NCI-H2171 (cell line): Measurements from ENCODE around the gene NEK3.
"Not testable (repeated sequence)": the region's sequence is repeated elsewhere in the genome, so short reads cannot be mapped to it uniquely, and the experiment has no call there.

Source experiments
- DNase-seq: peaks from one replicate; lab custom pipeline; 2025; lab: John Stamatoyannopoulos, UW

The NEK3 gene

DNA sequence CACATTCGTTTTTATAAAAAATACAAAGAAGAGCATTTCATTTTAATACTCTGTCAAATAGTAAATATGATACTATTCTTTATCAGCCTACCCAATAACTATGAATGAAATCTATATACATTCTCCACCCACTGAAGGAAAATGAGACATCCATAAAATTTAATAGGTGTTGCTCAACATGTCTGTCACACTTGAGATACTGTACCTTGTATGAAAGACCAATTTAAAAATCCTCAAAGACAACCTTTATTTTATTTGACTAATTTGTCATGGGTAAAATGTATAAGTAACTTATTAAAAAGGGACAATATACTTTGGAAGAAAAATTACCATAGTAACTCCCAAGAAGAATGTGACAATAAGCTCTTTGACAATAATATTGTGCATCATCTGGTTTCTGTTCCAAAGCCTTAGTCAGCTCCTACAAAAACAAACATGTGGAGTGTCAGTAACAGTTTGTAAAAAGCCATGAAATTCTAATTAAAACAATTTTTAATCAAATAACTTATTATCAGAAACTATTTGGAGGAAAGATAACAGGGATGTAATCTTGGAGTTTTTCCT lies 11.5 kb upstream of the NEK3 start:
- not testable (repeated sequence) for DNase-seq

DNA sequence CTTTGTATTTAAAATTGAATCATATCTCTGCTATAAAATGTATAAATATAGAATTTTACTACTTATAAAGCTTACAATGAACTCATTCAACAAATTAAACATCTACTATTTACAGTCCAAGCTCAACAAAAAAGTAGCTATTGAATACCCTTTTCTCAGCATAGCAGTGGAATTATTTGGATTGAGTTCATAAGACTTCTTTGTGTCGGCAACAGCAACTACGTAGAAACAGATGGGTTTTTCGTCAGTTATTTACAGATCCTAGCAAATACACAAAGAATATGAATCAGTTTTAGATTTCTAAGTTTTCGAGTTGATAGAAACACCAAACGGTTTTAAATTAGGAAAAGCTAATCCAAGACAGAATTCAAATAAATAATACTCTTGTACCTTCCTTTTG lies 10.4 kb upstream of the NEK3 start:
- no peak for DNase-seq

DNA sequence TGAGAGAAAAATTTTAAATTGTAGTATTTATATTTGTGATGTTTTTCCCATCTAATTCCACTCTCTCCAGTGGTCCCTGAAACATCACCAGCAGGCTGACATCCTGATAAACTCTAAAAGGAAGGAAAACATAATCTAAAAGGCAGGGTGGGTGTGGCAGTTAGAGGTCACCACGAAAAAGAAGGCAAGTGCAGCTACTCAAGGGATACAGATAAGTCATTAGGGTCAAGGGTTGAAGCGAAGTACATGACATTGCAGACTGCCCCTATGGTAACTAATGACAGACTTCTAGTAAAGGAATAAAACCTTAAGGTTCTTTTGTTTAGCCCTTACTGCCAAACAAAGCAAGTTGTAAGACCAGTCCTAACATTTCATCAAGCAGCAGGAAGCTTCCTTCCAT lies 6.0 kb upstream of the NEK3 start:
- no peak for DNase-seq

DNA sequence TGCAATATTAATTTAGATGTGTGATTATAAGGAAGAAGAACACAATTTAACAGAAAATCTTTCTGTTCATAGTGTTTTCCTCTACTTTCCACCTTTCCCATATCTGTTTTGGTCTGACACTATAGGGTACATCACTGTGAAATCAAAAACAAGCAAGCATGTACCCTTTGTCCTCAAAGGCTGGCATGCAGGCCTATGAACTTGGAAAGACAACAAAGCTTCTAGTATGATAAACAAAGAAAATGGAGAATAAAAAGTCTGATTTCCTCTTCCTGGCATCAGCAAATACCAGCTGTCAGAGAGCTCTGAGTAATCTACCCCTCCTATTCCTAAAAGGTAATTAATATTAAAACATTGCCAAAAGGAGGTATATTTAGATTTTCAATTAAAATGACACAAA lies 5.6 kb upstream of the NEK3 start:
- no peak for DNase-seq

DNA sequence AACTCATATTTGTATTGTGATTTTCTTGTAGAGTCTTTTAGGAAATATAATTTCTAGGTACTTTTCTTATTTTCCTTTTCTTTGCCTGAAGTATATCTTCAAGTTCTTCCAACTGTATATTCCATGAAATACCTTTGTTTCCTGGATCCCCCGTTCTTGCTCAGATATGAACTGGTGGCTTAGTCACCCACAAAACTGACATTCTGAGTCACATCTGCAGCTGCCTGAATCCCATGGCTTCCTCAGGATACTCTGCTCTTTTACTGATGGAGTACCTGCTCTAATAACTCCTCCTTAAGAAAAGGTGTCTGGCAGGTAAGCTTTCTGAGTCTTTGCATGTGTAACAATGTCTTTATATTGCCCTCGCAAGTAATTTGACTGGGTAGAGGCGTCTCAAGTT lies 4.5 kb upstream of the NEK3 start:
- not testable (repeated sequence) for DNase-seq

DNA sequence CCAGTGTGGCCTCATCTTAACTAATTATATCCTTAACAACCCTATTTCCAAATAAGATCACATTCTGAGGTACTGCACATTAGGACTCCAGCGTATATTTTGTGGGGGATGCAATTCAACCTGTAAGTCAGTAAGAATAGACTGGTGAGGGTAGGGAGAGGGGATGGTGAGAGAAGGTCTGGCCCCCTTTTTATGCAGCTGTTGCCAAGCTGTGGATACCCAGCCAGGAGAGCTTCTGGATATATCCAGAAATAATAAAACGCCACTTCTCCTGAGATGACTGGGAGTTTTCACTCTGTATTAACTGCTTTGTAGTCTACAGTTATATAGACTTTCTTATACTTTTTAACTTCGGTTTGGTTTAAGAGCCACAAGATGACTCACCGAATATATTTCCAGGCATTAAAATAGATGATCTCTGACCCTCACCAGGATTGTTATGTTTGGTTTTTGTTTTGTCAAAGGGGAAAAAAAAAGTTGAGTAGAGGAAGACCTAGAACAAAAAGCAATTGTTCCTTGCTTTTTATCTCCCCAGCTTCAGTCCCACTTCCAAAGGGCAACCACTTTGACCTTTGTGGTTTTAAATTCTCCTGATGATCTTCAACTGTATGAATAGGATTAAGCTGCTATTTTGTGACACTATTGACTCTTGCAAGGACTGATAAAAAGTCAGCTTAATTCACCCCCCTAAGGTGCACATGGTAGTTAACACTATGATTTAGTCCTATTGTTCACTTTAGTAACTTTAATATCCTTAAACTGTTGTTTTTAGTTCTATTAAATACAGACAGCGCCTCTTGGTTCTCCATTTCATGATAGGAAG lies 3.1 kb upstream of the NEK3 start:
- DNase-seq: no peak

DNA sequence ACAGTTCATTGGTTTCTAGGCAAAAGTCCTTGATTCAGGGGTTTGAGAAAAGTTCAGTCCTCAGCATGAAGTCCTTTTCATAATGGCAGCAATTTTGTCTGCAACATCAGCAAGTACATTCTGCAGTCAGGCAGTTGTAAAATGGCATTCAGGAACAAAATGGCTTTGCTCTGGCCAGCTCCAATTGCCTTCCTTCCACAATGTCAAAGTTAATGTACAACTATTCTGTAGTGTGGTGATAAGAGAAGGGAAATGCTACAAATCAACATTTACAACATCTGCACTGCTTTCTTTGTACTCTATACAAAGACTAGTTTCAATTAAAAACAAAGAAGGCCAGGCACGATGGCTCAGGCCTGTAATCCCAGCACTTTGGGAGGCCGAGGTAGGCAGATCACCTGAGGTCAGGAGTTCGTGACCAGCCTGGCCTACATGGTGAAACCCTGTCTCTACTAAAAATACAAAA lies 1.8 kb upstream of the NEK3 start:
- no peak for DNase-seq

DNA sequence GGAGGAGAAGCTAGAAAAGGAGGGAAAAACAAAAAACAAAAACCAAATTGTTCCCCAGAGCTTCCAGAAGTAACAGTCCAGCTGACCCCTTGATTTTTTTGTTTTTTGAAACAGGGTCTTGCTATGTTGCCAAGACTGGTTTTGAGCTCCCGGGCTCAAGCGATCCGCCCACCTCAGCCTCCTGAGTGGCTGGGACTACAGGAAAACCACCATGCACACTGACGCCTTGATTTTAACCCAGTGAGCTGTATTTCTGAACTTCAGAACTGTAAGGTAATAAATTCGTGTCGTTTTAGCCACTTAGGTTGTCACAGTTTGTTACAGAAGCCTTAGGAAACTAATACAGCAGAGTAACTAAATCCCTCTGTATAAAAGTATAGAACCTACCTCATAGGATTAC lies 1.1 kb upstream of the NEK3 start:
- no peak for DNase-seq

DNA sequence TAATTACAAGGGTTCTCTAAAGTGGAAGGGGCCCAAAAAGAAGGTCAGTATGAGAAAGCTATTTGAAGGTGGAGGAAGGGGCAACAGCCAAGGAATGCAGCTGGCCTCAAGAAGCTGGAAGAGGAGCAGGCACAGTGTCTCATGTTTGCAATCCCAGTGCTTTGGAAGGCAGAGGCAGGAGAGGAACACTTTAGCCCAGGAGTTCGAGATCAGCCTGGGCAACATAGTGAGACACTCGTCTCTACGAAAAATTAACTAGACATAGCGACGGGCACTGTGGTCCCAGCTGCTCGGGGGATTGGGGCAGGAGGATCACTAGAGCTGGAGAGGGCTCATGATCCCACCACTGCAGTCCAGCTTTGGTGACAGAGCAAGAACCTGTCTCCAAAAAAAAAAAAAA lies 656 bp upstream of the NEK3 start:
- no peak for DNase-seq

DNA sequence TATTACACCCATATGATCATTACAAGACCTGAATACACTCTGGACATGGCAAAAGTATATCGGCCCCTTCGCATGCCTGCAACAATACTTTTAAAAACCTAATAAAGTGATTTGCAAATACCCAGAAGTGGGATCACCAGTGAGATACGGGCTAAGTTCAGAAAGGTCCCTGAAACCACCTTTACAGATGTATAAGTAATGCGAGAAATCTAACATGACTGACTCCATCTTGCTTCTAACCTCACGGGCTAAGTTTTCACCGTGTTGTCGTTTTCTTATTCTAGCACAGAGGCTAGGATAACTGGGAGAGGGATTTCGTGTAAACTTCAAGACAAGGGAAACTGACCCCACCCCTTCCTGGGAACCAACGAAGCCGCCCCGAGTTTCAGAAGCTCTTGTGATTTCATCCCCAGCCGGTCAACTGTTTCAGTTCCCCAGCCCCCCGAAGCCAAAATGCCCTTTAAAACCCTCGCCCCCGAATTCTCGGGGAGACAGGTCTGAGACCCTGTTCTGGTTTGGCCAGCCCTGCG lies 703 bp downstream of the NEK3 start:
- DNase-seq: no peak

DNA sequence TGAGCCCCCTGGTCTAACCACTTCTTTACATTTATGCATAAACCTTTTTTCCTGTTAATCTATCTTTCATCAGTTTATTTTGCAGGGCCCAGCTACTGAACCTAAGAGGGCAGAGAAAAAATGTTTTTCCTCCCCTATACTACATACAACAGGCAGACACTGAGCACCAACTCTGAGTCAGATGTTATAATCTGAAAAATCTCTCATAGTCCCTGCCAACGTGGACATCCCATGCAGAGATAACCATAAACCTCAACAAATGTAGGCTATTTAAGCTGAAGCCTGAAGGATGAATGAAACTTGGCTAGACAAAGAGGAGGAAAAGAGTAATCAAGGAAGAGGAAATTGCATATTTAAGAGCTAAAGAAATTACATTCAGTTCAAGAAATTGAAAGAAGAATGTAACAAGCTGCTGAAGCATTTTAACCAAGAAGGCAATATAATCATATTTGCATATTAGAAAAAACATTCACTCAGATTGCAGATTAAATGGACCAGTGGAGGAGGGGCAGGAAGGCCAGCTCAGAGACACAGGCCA lies 2.6 kb downstream of the NEK3 start:
- DNase-seq: no peak

DNA sequence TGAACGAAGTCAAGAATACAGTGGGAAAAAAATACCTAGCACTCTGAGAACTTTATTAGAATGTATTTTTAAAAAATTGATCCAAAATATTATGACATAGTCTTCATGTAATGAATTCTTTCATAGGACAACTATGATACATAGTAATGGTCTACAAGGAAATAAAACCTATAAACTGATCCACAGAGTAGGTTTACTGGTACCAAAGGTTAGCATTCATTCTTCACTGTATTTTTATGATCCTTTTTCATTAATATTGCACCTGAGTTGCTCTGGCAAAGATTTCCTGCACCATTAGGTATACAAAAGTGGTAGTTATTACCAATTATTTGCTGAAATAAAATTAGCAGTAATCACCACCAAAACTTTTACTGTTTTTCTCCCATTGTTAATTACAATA lies 4.2 kb downstream of the NEK3 start:
- no peak for DNase-seq

DNA sequence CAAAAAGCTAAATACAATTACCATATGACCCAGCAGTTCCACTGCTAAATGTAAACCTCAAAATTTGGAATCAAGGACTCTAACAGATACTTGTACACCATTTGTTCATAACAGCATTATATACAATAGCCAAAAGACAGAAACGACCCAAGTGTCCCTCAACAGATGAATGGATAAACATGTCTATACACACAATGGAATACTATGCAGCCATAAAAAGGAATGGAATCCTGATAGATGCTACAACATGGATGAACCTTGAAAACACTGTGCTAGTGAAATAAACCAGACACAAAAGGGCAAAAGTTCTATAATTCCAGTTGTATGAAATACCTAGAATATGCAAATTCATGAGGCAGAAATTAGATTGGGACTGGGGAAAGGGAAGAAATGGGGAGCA lies 12.2 kb downstream of the NEK3 start:
- DNase-seq: no peak

DNA sequence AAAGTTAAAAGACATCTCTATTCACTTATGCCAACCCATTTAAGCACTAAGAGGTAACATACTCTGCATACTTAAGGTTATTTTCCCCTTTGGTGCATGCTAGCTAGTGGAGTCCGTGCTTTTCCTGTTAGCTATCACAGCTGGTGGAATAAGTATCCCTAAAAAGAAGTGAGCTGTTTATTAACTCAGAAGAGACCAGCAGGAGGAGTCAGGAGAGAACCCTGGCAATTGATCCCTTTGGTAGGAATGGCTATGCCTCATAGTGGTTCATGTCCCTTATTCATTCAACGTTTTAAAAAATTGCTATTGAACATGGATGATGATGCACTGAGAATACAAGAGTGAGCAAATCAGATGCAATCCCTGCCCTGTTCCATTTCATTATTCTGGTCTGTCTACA lies 18.1 kb downstream of the NEK3 start:
- DNase-seq: no peak

DNA sequence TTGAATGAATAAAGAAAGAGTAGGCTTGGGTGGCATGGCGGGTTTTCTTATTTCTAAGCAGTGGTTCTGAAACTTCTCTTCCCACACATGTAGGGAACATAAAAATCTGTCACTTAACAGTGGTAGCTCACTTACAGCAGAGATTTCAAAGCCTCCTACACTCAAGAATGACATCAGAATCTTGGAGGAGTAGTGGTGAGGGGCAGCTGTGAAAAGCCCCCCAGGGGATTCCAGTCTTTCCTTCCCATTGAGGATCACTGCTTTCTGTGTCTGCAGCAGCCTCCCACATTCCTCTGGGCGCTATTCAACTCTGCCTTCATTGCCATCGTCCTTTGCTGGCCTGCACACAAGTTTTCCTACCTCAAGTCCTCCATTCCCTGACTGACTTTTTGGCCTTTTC lies 21.9 kb downstream of the NEK3 start:
- no peak for DNase-seq

DNA sequence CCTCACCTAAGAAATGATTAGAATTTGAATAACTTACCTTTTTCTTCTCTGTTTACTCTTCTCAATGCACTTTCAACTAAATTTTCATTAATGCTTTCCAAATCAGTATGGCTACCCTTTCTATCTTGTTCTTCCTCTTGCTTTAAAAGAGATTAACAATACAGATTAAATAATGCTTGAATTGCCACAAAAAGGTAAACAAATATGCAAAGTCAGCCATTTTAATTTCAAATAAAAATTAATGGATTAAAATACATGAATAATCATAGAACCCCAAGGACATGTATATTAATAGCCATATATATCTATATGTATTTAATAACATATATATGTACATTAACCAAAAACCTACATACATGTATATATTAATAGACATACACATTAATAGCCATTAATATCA lies 22.6 kb downstream of the NEK3 start:
- DNase-seq: no peak

DNA sequence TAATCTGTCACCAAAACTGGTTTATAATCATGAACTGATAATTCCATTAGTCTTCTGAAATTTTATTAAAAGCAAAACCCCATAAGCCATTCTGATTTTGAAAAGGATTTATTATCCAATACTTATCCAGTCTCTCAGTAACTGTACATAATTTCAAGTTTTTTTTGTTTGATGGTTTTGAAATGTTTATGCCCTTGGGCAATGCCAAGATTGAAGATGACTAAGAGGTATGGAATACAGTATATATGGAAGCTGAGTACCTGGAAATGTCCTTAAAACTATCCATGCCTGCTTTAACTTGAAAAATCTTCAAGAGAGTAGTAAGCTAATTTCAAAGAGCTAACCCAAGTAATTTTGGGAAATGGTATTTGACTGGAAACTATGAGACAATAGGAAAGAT lies 28.8 kb downstream of the NEK3 start:
- DNase-seq: no peak

DNA sequence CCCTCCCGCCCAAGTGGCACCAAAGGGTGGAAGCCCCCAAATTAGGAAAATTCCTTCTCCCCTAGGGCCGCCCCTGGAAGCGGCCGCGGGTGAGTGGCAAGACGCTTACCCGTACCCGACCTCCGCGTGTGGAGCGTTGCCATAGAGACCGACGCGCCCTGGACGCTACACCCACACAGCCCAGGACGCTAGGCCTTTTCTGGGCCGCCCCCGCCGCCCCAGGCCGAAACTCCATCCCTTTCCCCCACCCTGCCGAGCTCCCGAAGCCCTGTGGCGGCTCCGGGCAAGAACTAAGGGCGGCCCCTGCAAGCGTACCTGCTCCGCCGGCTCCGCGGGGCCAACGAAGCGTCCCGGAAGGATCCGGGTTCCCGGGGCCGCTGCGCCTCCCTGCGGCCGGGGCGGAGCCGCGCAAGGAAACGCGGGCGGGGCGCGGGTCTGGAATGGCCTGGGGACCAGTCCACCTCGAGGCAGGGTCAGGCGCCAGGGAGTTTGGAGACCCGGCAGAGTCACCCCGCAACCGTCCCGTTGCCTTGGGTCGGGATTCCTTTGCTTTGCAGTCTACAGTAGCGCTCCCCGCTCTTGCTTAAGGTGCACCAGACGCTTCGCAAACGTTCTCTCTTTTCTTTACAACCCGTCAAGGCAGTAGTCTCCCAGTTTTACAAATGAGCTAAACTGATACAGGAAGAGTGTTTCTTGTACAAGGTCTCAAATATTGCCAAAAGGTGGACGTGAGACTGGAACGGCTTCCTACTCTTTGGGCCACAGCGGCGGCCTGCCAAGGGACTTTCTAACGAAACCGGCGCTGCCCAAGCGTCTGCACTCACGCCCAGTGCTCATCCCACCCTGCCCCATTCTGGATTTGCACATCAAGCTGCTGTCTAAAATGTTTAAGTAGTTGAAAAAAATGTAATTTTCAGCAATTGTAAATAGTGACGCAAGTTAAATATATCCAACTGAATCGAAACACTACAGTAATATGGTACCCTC lies 30.4 kb downstream of the NEK3 start, which contains the start of gene NEK5:
Gene NEK5 (minus strand): TSS at position 360 of the 987 bp plus-strand sequence. CDS start 1,591 bp downstream, outside the sequence.
- DNase-seq: peak; percentile 41

DNA sequence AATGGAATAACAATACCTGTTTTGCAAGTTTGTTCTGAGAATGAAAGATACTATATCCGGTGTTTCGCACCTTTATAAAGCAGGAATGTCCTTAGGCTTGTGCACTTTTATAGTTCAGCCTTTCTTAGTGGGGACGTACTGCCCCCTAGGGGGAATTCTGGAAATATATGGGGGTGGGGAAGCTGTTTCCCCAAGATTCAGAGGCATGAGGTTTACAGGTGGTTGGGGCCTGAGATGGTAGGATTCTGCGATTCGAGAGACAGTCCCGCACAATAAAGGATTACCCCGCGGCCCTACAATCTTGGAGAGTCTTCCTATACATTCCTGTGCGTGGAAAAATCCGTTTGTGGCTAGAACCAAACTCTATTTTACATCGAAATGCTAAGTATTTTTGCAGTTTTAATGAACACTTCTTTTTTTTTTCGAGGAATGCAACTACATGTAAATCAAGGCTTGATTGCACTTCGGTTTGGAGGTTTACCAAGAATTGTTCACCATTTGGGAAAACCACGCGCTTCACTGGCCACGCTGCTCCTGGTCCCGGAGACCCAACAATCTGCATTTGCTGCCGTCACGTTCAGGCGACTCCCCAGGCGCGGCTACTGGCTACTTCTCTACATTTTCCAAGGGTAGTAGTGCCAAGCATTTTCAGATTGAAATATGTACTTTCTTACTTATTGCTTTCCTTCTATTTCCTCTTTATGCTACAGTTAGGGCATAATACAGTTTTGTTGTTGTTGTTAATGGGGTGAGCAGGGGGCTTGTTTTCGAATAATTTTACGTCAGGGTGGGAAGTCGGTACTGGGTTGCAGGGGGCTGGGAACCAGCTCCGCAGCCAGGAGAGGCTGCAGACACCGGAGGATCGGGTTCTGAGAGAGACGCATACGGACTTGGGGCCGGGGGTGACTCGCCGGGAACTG lies 31.4 kb downstream of the NEK3 start:
- DNase-seq: peak; percentile 66

DNA sequence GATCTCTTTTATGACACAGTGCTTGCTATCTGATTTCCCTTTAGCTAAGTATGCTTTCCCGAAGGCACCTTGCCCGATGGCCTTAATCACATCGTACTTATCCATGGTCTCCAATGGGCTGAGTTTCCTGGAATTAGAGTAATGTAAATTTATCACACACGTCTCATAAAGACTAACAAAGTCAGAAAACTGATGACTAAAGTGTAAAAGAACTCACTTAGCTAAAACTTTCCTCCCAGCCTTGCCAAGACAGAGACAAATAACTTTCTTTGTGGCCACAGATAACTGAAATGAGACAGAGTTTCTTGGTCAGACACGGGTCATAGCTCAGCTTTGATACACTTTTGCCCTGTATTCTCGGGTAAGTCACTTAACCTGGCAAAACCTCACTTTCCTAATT lies 32.0 kb downstream of the NEK3 start:
- DNase-seq: no peak

DNA sequence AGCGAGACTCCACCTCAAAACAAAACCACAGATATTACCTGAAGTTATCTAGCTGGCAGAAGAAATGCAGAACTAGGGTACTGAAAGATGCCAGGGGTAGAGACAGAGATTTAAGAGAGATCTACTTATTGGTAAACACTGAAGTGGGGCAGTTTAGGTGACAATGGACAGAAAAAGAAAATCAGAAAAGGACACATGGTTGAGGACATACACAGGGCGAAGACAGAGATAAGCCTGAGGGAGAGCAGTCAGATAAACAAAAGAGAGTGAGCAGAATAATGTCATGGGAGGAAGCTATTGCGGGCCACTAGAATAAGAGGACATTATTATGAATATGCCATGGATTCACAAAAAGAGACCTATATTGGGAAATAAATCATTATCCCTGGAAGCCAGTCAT lies 33.9 kb downstream of the NEK3 start:
- no peak for DNase-seq
